Adrenal gland (tissue), 5 donors: Measurements from ENCODE around the gene KCP.

Source experiments
- POLR2A ChIP-seq, 2 donors: fragments of 450-650 bp; IDR thresholded peaks; one replicate each; pipeline ENCODE4 v1.6.1; 2017; ENCODE audit warnings: antibody characterized with exemption in 2 of 2, mild to moderate bottlenecking in 2 of 2, moderate library complexity in 1 of 2
- TF ChIP-seq, protein P1 (sequence below), 6 experiments: fragments of 450-650 bp in 4 of 6; fragments of 200-600 bp in 2 of 6; sonication (generic) in 1 of 6; IDR thresholded peaks; 1 replicate in 5 of 6; 2 replicates in 1 of 6; pipeline versions ENCODE4 v1.5.1 to v1.8.0; 2016 to 2021; ENCODE audit warnings: antibody characterized with exemption in 6 of 6, mild to moderate bottlenecking in 2 of 6, moderate library complexity in 1 of 6
- donor health status: DM: no; HTN: no; CAD: no.

DNA sequence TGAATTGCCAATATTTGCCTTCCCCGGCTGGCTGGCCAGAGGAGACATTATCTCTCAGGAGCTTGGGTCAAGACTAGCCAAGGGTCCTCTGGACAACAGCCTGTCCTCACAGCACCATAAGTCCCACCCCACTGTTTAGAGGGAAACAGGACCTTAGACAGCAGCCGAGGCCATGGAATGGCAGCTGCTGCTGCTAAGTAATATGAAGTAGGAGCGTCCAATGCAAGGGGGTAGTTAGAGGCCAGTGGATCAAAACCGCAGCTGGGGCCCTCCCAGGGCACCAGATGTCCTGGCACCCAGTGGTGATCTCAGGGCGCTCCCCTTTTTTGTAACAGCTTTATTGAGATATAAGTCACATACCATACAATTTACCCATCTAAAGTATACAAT, 12.9 kb upstream of the KCP start:
- no peak for TF ChIP-seq POLR2A (IDR thresholded peaks at IDR 0.05)
- TF ChIP-seq, protein P1, sequence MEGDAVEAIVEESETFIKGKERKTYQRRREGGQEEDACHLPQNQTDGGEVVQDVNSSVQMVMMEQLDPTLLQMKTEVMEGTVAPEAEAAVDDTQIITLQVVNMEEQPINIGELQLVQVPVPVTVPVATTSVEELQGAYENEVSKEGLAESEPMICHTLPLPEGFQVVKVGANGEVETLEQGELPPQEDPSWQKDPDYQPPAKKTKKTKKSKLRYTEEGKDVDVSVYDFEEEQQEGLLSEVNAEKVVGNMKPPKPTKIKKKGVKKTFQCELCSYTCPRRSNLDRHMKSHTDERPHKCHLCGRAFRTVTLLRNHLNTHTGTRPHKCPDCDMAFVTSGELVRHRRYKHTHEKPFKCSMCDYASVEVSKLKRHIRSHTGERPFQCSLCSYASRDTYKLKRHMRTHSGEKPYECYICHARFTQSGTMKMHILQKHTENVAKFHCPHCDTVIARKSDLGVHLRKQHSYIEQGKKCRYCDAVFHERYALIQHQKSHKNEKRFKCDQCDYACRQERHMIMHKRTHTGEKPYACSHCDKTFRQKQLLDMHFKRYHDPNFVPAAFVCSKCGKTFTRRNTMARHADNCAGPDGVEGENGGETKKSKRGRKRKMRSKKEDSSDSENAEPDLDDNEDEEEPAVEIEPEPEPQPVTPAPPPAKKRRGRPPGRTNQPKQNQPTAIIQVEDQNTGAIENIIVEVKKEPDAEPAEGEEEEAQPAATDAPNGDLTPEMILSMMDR (IDR thresholded peaks at IDR 0.05) = no peak
